ENCODE data around the gene PROSER3.
"Not testable (repeated sequence)": the region's sequence is repeated elsewhere in the genome, so short reads cannot be mapped to it uniquely, and the experiment has no call there.

Gene PROSER3

DNA sequence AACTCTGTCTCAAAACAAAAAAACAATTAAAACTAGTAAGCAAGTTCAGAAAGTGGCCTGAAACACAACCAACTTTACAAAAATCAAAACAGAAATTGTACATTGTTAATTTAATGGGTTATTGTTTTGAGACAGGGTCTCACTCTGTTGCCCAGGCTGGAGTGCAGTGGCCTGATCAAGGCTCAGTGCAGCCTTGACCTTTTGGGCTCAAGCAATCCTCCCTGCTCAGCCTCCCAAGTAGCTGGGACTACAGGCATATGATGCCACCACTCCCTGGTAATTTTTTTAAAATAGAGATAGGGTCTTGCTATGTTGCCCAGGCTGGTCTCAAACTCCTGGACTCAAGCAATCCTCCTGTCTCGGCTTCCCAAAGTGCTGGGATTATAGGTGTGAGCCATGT lies 37.6 kb downstream of the PROSER3 start:
- DNase-seq = not testable (repeated sequence)

DNA sequence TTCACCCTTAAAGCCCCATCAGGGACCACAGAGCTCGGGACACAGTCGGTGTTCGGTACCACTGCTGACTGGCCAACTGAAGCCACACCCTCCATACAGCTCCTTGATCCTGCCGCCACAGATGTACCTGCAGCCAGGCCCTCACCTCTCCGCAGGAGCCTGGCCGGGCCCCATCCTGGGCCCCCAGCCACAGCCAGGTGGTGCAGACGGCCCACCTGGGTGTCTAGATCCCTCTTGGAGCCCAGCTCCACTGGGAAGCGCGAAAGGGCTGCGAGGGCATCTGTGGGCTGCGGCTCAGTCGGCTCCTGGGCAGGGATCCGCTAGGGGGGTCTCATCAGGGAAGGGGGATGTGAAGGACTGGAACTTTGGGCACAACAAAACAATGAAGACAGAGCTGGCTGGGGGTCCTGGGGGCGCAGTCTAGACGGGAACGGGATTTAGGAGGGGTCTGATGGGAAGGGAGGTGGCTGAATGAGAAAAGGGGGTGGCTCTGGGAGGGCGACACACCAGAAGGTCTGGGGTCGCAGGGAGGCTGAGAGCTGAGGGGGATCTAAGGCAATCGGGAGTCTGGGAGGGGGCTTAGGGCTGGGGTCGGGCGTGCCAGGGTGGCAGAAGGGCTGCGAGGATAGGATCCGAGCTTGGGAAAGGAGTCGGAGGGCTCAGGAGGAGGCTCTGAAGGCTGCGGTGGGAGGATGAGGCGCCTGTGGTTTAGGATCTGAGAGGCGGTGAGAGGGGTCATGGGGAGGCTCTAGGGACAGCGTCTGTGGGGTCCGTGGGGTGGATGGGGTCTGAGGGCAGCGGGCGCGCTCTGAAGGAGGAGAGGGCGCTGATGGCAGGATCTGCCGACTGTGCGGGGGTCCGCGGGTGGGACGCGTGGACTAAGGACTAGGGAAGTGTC lies 38.9 kb downstream of the PROSER3 start:
- DNase-seq = no peak

DNA sequence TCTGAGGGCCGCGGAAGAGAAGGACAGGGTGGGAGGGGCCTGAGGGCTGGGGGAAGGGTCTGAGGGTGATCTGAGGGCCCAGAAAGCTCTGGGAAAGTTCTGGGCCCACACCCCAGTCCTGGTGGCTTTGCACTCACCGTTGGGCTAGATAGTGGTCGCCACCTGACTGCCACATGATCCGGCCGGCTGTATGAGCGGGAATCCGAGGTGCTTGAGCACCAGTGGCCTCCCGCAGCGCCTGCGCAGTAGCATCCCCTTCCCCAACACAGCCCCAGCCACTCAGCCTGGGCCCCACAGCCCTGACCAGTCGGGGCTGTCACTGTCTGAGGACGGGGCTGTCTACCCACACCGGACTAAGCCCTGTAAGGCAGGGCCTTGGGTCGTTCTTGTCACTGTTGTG lies 39.7 kb downstream of the PROSER3 start:
- DNase-seq = no peak

DNA sequence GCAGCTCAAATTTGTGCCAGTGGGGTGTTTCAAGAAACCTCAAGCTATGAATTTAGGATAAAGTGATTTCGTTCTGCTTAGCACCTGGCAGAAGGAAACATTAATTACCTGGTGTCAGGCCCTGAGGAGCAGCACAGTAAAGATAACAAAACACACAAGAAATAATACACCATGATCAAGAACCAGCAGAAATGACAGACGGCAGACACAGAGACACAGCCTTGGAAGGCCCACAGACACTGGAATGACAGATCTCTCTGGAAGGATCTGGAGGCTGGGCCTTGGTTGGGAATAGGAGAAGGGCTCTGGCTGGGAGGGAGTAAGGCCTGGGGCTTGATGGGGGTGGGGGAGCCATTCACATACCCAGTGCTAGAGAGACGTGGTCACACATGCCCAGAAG lies 43.9 kb downstream of the PROSER3 start:
- DNase-seq = no peak

DNA sequence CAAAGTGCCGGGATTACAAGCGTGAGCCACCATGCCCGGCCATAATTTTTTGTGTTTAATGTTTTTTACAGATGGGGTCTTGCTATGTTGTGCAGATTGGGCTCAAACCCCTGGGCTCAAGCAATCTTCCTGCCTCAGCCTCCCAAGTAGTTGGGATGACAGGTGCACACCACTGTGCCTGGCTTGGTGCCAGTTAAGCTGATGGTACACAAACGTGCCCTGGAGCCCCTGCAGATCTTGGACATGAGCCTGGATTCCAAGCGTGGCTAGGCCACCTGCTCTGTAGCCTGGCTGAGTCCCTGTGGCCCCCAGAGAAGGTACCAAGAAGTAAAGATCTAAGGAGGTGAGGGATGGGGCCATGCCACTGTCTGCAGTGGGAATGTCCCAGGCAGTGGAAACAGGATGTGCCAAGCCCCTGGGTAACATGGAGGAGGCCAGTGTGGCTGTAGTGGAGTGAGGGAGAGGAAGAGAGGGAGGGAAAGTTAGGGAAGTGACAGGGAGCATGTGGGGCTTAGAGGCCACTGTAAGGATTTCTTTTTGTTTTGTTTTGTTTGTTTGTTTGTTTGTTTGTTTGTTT lies 47.6 kb downstream of the PROSER3 start:
- peak; percentile 99 for DNase-seq

DNA sequence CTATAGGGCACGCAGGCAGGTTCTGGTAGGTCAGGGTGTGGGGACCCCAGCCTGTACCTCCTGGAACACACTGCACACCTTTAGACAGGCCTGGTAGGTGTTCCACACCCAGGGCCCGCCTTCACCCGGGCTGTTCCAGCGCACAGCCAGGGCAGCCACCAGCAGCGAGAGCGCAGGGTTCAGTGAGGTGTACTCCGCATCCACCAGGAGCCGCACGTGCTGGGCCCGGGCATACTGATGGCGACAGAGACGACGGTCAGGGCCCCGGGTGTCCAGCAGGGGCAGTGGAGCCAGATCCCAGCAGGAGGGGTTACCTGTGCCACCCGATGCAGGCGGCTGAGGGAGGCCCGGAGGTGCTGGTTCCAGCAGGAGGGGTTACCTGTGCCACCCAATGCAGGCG lies 48.6 kb downstream of the PROSER3 start:
- DNase-seq = no peak

DNA sequence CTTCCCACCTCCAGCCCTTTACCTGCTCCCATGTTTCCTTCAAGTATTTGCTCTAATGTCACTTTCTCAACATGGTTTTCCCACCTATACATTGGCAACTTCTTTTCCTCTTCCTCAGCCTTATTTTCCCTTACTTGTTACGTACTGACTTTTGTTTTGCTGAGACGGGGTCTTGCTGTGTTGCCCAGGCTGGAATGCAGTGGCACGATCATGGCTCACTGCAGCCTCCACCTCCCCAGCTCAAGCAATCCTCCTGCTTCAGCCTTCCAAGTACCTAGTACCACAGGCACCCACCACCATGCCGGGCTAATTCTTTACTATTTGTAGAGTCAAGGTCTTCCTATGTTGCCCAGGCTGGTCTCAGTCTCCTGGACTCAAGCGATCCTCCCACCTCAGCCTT lies 49.7 kb downstream of the PROSER3 start:
- no peak for DNase-seq

DNA sequence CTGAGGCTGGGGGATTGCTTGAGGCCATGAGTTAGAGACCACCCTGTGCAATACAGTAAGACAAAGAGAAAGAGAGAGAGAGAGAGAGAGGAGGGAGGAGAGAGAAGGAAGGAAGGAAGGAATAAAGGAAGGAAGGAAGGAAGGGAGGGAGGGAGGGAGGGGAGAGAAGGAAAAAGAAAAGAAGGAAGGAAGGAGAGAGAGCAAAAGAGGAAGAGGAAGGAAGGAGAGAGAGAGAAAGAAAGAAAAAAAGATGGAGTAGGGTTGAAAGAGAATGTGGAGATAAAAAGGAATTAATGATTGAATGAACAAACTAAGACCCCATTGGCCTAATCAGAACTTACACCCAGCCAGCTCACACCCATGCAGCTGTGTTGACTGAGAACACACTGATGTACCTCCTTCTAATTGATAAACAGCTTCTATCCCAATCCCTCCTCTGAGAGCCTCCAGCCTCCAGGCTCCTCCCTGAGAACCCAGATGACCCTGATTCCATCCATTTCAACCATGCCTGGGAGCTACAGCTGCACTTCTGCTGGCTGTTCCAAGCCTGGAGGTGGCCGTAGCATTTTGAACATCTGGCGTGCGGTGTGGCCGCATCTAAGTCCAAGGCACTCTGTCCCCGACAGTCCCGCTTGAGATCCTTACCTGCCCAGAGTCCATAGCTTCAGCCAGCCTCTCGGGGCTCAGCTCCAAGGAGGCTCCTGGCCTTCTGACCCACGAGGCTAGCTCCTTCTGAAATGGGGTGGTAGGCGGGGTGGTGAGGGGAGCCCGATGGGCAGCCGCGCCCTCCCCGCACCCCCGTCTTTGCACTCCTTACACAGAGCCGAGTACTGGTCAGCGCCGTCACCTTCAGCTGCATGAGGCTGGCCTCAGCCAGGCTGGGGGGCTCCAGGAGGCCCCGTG lies 53.6 kb downstream of the PROSER3 start:
- DNase-seq = no peak

DNA sequence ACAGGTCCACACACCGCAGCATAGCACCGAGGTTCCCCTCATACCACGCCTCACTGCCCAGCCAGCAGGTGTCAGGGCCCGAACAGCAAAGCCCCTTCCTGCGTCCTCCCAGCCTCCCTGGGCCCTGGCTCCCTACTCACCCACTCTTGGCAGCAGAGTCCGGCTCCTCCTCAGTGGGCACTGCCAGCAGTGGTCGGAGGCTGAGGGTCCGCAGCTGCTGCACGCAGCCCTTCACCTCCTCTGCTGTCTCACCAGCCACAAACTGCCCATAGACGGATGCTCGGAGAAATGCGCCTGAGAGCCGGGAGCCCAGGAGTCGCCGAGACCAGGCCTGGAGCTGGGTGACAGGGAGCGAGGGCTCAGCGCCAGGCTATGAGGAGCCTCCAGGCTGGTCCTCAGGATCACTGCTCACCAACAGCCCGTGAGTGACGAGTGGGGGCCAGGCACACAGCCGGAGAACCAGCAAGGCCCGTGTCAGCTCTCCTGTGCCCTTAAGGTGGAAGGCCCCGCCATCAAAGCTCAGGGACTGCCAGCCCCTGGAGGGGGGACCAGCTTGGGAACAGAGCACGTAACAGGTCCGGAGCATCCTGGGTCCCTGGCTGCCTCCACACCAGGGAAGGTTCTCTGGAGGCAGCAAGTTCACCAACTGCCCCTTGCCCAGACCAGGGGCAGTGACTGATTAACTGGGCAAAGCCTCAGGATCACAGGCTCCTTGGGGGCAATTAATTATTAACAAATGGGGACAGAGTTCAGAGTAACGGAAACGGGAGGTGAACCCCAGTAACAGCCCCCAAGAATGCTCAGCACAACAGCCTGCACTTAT lies 54.5 kb downstream of the PROSER3 start, which contains the start of gene PRODH2:
TSS of gene PRODH2 (minus strand) at position 626 of the 823 bp plus-strand sequence. CDS start at position 586, 40 bp downstream.
- no peak for DNase-seq

DNA sequence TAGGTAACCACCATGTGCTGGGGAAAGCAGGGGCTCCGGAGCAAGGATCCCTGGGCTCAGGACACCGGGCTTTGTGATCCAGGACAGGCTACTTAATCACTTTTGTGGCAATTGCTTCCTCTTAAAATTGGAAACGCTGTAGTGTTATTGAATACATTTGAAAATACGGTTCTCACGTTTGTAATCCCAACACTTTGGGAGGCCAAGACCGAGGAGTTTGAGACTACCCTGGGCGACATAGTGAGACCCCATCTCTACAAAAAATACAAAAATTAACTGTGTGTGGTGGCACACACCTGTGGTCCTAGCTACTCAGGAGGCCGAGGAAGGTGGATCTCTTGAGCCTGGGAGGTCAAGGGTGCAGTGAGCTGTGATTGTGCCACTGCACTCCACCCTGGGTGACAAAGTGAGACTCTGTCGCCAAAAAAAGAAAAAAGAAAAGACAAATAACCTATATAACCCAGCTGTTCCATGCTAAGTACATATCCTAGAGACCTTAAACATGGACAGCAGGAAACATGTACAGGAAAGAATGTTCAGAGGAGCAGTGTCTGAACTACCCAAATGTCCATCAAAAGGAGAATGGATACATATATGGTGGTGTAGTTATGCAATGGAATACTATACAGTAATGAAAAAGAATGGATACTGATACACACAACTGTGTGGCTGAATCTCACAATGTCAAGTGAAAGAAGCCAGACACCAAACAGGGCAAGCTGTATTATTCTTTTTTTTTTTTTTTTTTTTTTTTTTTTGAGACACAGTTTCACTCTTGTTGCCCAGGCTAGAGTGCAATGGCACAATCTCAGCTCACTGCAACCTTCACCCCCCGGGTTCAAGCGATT lies 55.3 kb downstream of the PROSER3 start:
- no peak for DNase-seq

DNA sequence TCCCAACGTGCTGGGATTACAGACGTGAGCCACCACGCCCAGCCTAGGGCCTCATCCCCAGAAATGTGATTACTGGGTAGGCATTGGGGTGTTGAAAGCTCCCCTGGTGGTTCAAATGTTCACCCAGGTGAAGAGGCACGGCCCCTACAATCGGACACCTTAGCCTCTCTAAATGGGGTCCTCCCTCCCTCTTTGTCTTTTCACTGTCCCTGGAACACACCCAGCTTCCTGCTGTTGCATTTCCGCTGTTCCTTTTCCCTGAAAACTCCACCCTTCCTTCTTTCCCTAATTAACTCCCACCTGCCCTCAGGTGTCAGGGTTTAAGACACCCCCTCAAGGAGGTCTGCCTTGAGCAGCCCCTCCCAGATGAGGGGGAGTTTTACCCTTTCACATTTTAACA lies 58.3 kb downstream of the PROSER3 start:
- peak; percentile 60 for DNase-seq

DNA sequence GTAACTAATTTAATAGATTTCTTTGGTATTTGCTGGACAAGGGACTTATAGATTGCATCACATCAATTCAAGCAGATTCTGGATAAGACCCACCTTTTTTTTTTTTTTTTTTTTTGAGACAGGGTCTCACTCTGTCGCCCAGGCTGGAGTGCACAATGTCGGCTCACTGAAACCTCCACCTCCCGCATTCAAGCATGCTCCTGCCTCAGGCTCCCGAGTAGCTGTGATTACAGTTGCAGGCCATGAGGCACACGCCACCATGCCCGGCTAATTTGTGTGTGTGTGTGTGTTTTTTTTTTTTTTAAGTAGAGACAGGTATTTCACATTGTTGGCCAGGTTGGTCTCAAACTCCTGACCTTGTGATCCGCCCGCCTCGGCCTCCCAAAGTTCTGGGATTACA lies 58.9 kb downstream of the PROSER3 start:
- no peak for DNase-seq

DNA sequence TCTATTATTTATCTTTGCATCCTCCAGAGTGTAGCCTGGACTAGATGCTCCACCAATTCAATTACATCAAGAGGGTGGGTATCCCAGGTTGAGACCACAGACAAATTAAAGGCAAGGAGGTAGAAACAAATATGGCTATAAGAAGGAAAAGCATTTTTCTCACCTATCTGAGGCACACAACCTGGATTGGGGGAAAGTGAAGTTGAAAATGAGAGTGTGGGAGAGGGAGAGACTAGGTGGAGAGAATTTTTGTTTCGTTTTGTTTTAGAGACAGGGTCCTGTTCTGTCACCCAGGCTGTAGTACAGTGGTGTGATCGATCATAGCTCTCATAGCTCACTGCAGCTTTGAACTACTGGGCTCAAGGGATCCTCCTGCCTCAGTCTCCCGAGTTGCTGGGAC lies 60.5 kb downstream of the PROSER3 start:
- DNase-seq = no peak
